Measurements from ENCODE around the gene SHROOM2. TPM values are rescaled to one million over a fixed set of nuclear protein-coding genes. Genes with fewer than 3 reads are reported as not detected.

The SHROOM2 gene
- total RNA-seq, 1 experiment from 2014 or later, result 5.3 TPM

DNA sequence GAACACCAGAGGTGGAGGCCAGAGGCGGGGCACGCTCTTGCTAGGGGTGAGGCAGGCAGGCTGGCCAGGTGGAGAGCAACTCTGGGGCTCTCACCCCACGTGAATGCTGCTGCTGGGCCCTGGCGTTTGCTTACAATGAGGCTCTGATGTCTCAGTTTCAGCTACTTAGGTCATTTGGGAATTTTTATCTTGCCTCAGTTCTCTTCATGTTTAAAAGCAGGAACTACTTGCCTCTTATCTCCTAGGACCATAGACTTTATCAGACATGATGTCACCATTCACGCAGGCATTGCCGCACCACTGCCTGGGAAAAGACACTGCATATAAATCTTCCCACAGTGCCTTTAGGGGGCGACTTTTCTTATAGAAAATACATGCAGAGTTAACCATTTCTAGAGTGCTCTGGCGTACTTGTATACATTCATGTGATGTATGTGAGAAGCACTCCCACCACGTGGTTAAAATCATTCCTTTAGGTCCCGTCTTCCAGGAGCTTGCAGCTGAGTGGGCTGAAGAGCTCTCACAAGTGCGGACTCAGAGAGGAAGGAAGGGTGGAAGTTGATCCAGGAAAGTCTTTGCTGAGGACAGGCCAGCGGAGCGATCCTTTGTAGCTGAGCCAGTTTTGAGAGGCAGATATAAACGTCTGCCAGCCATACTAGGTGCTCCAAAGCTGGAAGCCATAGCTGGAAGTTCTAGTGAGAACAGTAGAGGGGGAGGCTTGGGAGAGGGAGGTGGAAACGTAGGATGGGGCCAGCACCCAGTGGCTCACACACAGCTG, 96.6 kb downstream of the SHROOM2 start:
- CTCF ChIA-PET, result no interaction called here
- no peak for TF ChIP-seq RAD21 (IDR thresholded peaks at IDR 0.05; ENCODE audit: low read depth)
- no peak for TF ChIP-seq FOSL1 (IDR thresholded peaks at IDR 0.05; ENCODE audit: low read depth)
- no peak for TF ChIP-seq REST (IDR thresholded peaks at IDR 0.05; ENCODE audit: low read depth)
- TF ChIP-seq CEBPB (IDR thresholded peaks at IDR 0.05; ENCODE audit: low read depth), result no peak
- no peak for TF ChIP-seq YY1 (IDR thresholded peaks at IDR 0.05; ENCODE audit: extremely low read depth, insufficient replicate concordance, low read depth, low read length)
- TF ChIP-seq EZH2 (IDR thresholded peaks at IDR 0.05), result no peak
- TF ChIP-seq ZNF274 (IDR thresholded peaks at IDR 0.05; ENCODE audit: low read depth, low read length), result no peak
- Histone ChIP-seq H3K4me2 (ENCODE audit: low read length) (no peak overlapping the region), H3K27me3 (ENCODE audit: insufficient read depth, low read length) (no peaks in the 10 kb centered on the region), H3K4me1 (ENCODE audit: control insufficient read depth in 1 of 2, insufficient read depth in 2 of 2, low read length in 2 of 2) (no peaks in the 10 kb centered on the region), H3K9me2 (ENCODE audit: insufficient read depth) (no peaks in the 10 kb centered on the region), H3K4me3 (replicated peaks in 1 of 2; ENCODE audit: low read depth in 1 of 2, low read length in 2 of 2) (no peak overlapping the region), H3K9ac (ENCODE audit: low read length) (no peak overlapping the region), H3K36me3 (ENCODE audit: control insufficient read depth in 1 of 2, insufficient read depth in 2 of 2, low read length in 2 of 2) (no peaks in the 10 kb centered on the region), H4K20me1 (ENCODE audit: insufficient read depth) (no peaks in the 10 kb centered on the region), H3K27ac (ENCODE audit: low read depth, low read length) (no peak overlapping the region), H3K9me3 (ENCODE audit: control insufficient read depth in 1 of 2, insufficient read depth in 1 of 2, low read depth in 1 of 2, low read length in 2 of 2) (no peaks in the 10 kb centered on the region), H2AFZ (ENCODE audit: low read depth, low read length, poor library complexity, severe bottlenecking) (no peak overlapping the region), H3K79me2 (ENCODE audit: insufficient read depth, low read length) (no peaks in the 10 kb centered on the region)
- RAD21 ChIA-PET (ENCODE audit: low non-redundant PET in 1 of 2, low total read pairs in 2 of 2, uncharacterized antibody in 2 of 2, unreplicated experiment in 2 of 2), result no interaction called here
- intact Hi-C loops (cut with micrococcal nuclease), result loop anchor here (10.0 kb wide), 2 partner anchors 112 to 1138 kb away; no protein-coding TSS in a partner anchor
- no TSS peak for BruUV-seq (replicated peaks)
- ATAC-seq (no peak), DNase-seq (ENCODE audit: low read depth, low spot score) (no peak)
- POLR2A ChIA-PET, result no interaction called here

Measured in HCT116 (cell line).